Neuronal stem cell (in vitro differentiated cells): ENCODE measurements around the gene KAZN.
"Not testable (repeated sequence)": the region's sequence is repeated elsewhere in the genome, so short reads cannot be mapped to it uniquely, and the experiment has no call there.

Source experiments
- DNase-seq: peaks from one replicate; pipeline ENCODE4 v3.0.0-alpha.2; 2013; ENCODE audit warnings: low spot score
- H2AFZ ChIP-seq: one replicate; pipeline ENCODE4 v1.6.1; 2013; ENCODE audit warnings: mild to moderate bottlenecking, low read length, inconsistent platforms
- H2AK5ac ChIP-seq: 2 replicates; pipeline ENCODE4 v1.6.1; 2013; ENCODE audit warnings: low read depth, mild to moderate bottlenecking, inconsistent platforms, low read length, moderate library complexity, mixed read lengths
- H2BK120ac ChIP-seq: 2 replicates; pipeline ENCODE4 v1.6.1; 2013; ENCODE audit warnings: low read depth, mild to moderate bottlenecking, inconsistent platforms, low read length, moderate library complexity, mixed read lengths
- H2BK12ac ChIP-seq: one replicate; pipeline ENCODE4 v1.6.1; 2013; ENCODE audit warnings: low read length, inconsistent platforms
- H2BK15ac ChIP-seq: 2 replicates; pipeline ENCODE4 v1.6.1; 2013; ENCODE audit warnings: mild to moderate bottlenecking, low read length, inconsistent platforms, mixed read lengths
- H2BK5ac ChIP-seq: one replicate; pipeline ENCODE4 v1.6.1; 2013; ENCODE audit warnings: inconsistent platforms, mild to moderate bottlenecking, low read length, moderate library complexity
- H3K14ac ChIP-seq: one replicate; pipeline ENCODE4 v1.6.1; 2013; ENCODE audit warnings: low read length, inconsistent platforms
- H3K18ac ChIP-seq: 2 replicates; pipeline ENCODE4 v1.6.1; 2013; ENCODE audit warnings: low read length, inconsistent platforms
- H3K23ac ChIP-seq: 2 replicates; pipeline ENCODE4 v1.6.1; 2013; ENCODE audit warnings: low read depth, mild to moderate bottlenecking, mixed read lengths, low read length, inconsistent platforms; ENCODE audit not compliant: poor library complexity
- H3K27ac ChIP-seq: replicated peaks from 3 replicates; pipeline ENCODE4 v1.5.1; 2013; ENCODE audit warnings: low read length, inconsistent platforms
- H3K27me3 ChIP-seq, 3 experiments: 2 replicates each; pipeline ENCODE4 v1.6.1; 2013; ENCODE audit warnings: low read length in 3 of 3, mild to moderate bottlenecking in 2 of 3, inconsistent platforms in 1 of 3, low read depth in 1 of 3, mixed read lengths in 1 of 3, moderate library complexity in 1 of 3; ENCODE audit not compliant: control insufficient read depth in 3 of 3, insufficient read depth in 3 of 3
- H3K36me3 ChIP-seq, 2 donors: replicated peaks in 1 of 2; 2 replicates each; pipeline ENCODE4 v1.6.1; 2013; ENCODE audit warnings: low read length in 2 of 2; ENCODE audit not compliant: control insufficient read depth in 2 of 2, insufficient read depth in 2 of 2
- H3K4ac ChIP-seq: 2 replicates; pipeline ENCODE4 v1.6.1; 2013; ENCODE audit warnings: inconsistent platforms, mild to moderate bottlenecking, low read length, moderate library complexity
- H3K4me1 ChIP-seq, 2 donors: 1 replicate in 1 of 2; 2 replicates in 1 of 2; pipeline ENCODE4 v1.6.1; 2013; ENCODE audit warnings: low read length in 2 of 2, low read depth in 1 of 2; ENCODE audit not compliant: control insufficient read depth in 2 of 2, insufficient read depth in 1 of 2
- H3K4me2 ChIP-seq: one replicate; pipeline ENCODE4 v1.6.1; 2013; ENCODE audit warnings: mild to moderate bottlenecking, low read length, inconsistent platforms; ENCODE audit not compliant: insufficient read depth, poor library complexity, severe bottlenecking
- H3K4me3 ChIP-seq, 2 donors: 2 replicates each; pipeline ENCODE4 v1.5.1; 2013; ENCODE audit warnings: low read length in 2 of 2, mild to moderate bottlenecking in 2 of 2, inconsistent platforms in 1 of 2, moderate library complexity in 1 of 2
- H3K79me1 ChIP-seq: one replicate; pipeline ENCODE4 v1.6.1; 2013; ENCODE audit warnings: low read depth, mild to moderate bottlenecking, inconsistent platforms, low read length, moderate library complexity
- H3K9ac ChIP-seq: one replicate; pipeline ENCODE4 v1.6.1; 2013; ENCODE audit warnings: mild to moderate bottlenecking, low read depth, low read length, inconsistent platforms; ENCODE audit not compliant: poor library complexity
- H3K9me3 ChIP-seq, 2 donors: replicated peaks in 1 of 2; 2 replicates each; pipeline versions ENCODE3 to v1.6.1; 2013; ENCODE audit warnings: low read length in 2 of 2, mild to moderate bottlenecking in 2 of 2, inconsistent platforms in 1 of 2, low read depth in 1 of 2, mixed read lengths in 1 of 2, moderate library complexity in 1 of 2; ENCODE audit not compliant: control insufficient read depth in 2 of 2, insufficient read depth in 1 of 2
- H4K8ac ChIP-seq: one replicate; pipeline ENCODE4 v1.6.1; 2013; ENCODE audit warnings: low read depth, mild to moderate bottlenecking, inconsistent platforms, low read length, moderate library complexity
- H4K91ac ChIP-seq: one replicate; pipeline ENCODE4 v1.6.1; 2013; ENCODE audit warnings: low read length, low read depth, mild to moderate bottlenecking, inconsistent platforms; ENCODE audit not compliant: poor library complexity
- WGBS, 2 donors: extraction: QIAGEN DNeasy Blood & Tissue Kit; methylation state at CpG; one replicate each; pipeline ENCODE4 v1.1.7; 2013; ENCODE audit warnings: missing lambda C conversion rate in 2 of 2, mixed read lengths in 1 of 2; ENCODE audit not compliant: insufficient read length in 2 of 2, insufficient replicate concordance in 1 of 2; ENCODE audit errors: extremely low coverage in 2 of 2; 5-methylcytosine and 5-hydroxymethylcytosine counted together

KAZN gene

GRCh38 chr1:14577261-14577660, 21.2 kb upstream of the KAZN start:
- H3K9me3 ChIP-seq, result peaks cover 2 to 8% of the 10 kb centered on the region in 2 donors
- H3K27ac ChIP-seq, result no peak overlapping the region
- no peaks in the 10 kb centered on the region for H3K4me1 ChIP-seq
- no peak overlapping the region for H2BK120ac ChIP-seq
- no peak overlapping the region for H4K91ac ChIP-seq
- no peak overlapping the region for H4K8ac ChIP-seq
- DNase-seq, result no peak
- H2BK5ac ChIP-seq, result no peak overlapping the region
- H2BK15ac ChIP-seq, result no peak overlapping the region
- H3K9ac ChIP-seq, result no peak overlapping the region
- H3K79me1 ChIP-seq, result no peaks in the 10 kb centered on the region
- H2AFZ ChIP-seq, result no peak overlapping the region
- H3K36me3 ChIP-seq, result no peaks in the 10 kb centered on the region
- no peaks in the 10 kb centered on the region for H3K27me3 ChIP-seq
- H3K23ac ChIP-seq, result no peak overlapping the region
- H3K4me3 ChIP-seq, result no peak overlapping the region
- no CpG with 5 or more reads among the region's 3 CpGs for WGBS, 2 donors
- H2BK12ac ChIP-seq, result no peak overlapping the region
- no peak overlapping the region for H3K14ac ChIP-seq
- no peak overlapping the region for H3K4ac ChIP-seq
- no peak overlapping the region for H2AK5ac ChIP-seq
- H3K4me2 ChIP-seq, result no peak overlapping the region
- peak overlapping the region; percentile 21 for H3K18ac ChIP-seq

GRCh38 chr1:14578156-14578555, 20.3 kb upstream of the KAZN start:
- no peaks in the 10 kb centered on the region for H3K79me1 ChIP-seq
- H3K9me3 ChIP-seq, result peaks cover 2 to 10% of the 10 kb centered on the region in 2 donors
- H3K36me3 ChIP-seq, result no peaks in the 10 kb centered on the region
- no peak overlapping the region for H3K4me3 ChIP-seq
- no peak overlapping the region for H3K9ac ChIP-seq
- H4K91ac ChIP-seq, result no peak overlapping the region
- no peak overlapping the region for H3K4me2 ChIP-seq
- H3K4me1 ChIP-seq, result no peaks in the 10 kb centered on the region
- no peak overlapping the region for H2AFZ ChIP-seq
- no peak overlapping the region for H2AK5ac ChIP-seq
- H3K18ac ChIP-seq, result no peak overlapping the region
- DNase-seq, result no peak
- no peak overlapping the region for H2BK120ac ChIP-seq
- no peaks in the 10 kb centered on the region for H3K27me3 ChIP-seq
- H3K23ac ChIP-seq, result no peak overlapping the region
- H3K4ac ChIP-seq, result no peak overlapping the region
- no peak overlapping the region for H4K8ac ChIP-seq
- no CpG with 5 or more reads among the region's 3 CpGs for WGBS, 2 donors
- no peak overlapping the region for H2BK15ac ChIP-seq
- H2BK5ac ChIP-seq, result no peak overlapping the region
- no peak overlapping the region for H2BK12ac ChIP-seq
- no peak overlapping the region for H3K27ac ChIP-seq
- no peak overlapping the region for H3K14ac ChIP-seq

- not testable (repeated sequence) for H4K91ac ChIP-seq, H3K36me3 ChIP-seq, H3K23ac ChIP-seq, H2BK5ac ChIP-seq, H2BK15ac ChIP-seq, H3K4me3 ChIP-seq, H3K4me1 ChIP-seq, H4K8ac ChIP-seq, H3K9ac ChIP-seq, H3K4me2 ChIP-seq, H2BK12ac ChIP-seq, H2BK120ac ChIP-seq, H2AK5ac ChIP-seq, H2AFZ ChIP-seq, H3K14ac ChIP-seq, H3K79me1 ChIP-seq, H3K27me3 ChIP-seq, H3K18ac ChIP-seq, H3K9me3 ChIP-seq, H3K27ac ChIP-seq, H3K4ac ChIP-seq, DNase-seq
- WGBS, 2 donors, result no CpG with 5 or more reads among the region's 12 CpGs
These were observed 18.2 kb upstream of the KAZN start for GRCh38 chr1:14580295-14580694.

- Histone ChIP-seq H2AK5ac (no peak overlapping the region), H2BK12ac (no peak overlapping the region), H4K91ac (no peak overlapping the region), H3K9ac (no peak overlapping the region), H3K4ac (no peak overlapping the region), H2AFZ (no peak overlapping the region), H3K4me2 (no peak overlapping the region), H3K27ac (no peak overlapping the region), H2BK5ac (no peak overlapping the region), H3K36me3 (no peaks in the 10 kb centered on the region), H3K79me1 (no peaks in the 10 kb centered on the region), H3K14ac (no peak overlapping the region), H3K4me3 (no peak overlapping the region), H3K23ac (no peak overlapping the region), H3K27me3 (no peaks in the 10 kb centered on the region), H3K4me1 (no peaks in the 10 kb centered on the region), H3K9me3 (peaks cover 2 to 11% of the 10 kb centered on the region in 2 donors), H2BK15ac (no peak overlapping the region), H4K8ac (no peak overlapping the region), H3K18ac (no peak overlapping the region), H2BK120ac (no peak overlapping the region)
- WGBS, 2 donors, result no CpG with 5 or more reads among the region's 4 CpGs
- no peak for DNase-seq
These were observed 17.5 kb upstream of the KAZN start for GRCh38 chr1:14580986-14581385.
